Astrocyte of the spinal cord (primary cell): ENCODE results near the gene ANKS1B.
"Not testable (repeated sequence)": the region's sequence is repeated elsewhere in the genome, so short reads cannot be mapped to it uniquely, and the experiment has no call there.

Experiments used
- DNase-seq: peaks from one replicate; pipeline ENCODE4 v3.0.0; 2011; ENCODE audit warnings: low read depth, low spot score
- H3K4me3 ChIP-seq: 2 replicates; pipeline ENCODE4 v1.5.1; 2011; ENCODE audit warnings: low read depth, mild to moderate bottlenecking, low read length, moderate library complexity
- CTCF ChIP-seq: IDR thresholded peaks from 2 replicates; pipeline ENCODE4 v1.5.1; 2012; ENCODE audit warnings: low read depth, mild to moderate bottlenecking, low read length, inconsistent platforms
- in situ Hi-C: cut with HindIII; loops from 2 replicates; pipeline ENCODE4 v1.10.0; 2017; ENCODE audit warnings: low sequenced_read_pairs

The ANKS1B gene

DNA sequence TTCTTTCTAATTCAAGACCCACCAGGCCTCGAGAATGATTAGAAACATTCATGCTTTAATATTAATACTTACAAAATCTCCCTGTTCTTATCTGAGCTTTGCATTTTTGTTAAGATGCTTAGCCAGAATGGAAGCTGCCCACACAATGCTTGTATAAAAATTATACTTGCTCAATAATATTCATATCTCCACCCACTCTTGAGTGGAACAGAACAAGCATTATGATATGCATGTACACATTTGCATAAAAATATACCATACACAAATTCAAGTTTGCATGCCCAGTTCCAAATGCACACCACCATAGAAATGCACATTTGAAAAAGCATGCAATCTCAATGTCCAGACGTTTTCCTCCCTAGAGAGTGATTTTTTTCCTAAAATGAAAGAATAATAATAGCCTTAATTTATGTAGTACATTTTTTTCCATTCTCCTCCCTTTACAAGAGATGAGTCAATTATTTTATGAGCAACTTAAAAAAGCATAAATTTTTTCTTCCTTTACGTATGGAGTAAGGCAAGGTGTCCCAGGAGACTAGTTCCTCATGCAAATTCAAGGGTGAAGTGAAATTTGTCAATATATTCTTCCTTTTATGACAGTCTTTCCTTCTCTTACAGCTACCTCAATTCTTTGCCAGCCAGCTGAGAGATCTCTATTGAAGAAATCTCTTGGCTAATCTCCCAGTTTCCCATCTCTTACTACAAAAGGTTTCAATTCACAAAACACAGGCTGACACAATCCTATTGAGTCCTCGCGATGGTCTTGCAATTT, 650.3 kb downstream of the ANKS1B start:
- H3K4me3 ChIP-seq: no peak overlapping the region
- in situ Hi-C loops: no loop called here
- no peak for DNase-seq
- TF ChIP-seq CTCF: no peak

DNA sequence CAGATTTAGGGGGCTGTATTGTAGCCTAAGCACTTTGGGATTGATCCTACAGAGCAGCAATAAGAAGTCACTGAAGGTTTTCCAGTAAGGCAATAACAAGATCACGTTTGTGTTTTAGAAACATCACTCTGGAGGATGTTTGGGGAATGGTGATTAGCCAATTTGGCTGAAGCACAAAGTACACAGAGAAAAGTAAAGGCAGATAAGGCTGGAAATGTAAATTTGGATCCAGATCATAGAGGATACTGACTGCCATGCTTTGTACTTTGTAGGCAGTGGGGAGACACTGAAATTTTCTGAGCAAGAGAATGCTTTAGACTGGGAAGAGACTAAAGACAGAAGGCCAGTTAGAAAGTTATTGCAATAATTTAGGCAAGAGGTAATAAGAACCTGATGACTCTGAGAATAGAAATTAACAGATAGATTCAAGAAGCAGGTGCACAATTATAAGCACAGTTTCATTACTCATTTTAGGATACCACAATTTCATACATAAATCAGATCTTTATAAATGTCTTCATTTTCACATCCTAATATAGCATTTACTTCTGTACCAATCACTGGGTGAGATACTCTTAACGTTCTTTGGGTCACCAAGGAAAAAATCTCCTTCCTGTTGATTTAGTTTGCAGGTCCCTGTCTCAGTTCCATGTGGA, 651.7 kb downstream of the ANKS1B start:
- no peak overlapping the region for H3K4me3 ChIP-seq
- no peak for TF ChIP-seq CTCF
- in situ Hi-C loops: no loop called here
- DNase-seq: no peak

- in situ Hi-C loops: no loop called here
- no peak overlapping the region for H3K4me3 ChIP-seq
- TF ChIP-seq CTCF: no peak
- no peak for DNase-seq
These were observed 654.5 kb downstream of the ANKS1B start for GRCh38 chr12:99330216-99330615.

DNA sequence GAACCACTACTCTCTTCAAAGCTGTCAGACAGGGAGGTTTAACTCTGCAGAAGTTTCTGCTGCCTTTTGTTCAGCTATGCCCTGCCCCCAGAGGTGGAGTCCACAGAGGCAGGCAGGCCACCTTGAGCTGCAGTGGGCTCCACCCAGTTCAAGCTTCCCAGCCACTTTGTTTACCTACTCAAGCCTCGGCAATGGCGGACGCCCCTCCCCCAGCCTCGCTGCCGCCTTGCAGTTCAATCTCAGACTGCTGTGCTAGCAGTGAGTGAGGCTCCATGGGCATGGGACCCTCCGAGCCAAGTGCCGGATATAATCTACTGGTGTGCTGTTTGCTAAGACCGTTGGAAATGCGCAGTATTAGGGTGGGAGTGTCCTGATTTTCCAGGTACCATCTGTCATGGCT, 663.5 kb downstream of the ANKS1B start:
- in situ Hi-C loops, DNase-seq, H3K4me3 ChIP-seq: not testable (repeated sequence)

DNA sequence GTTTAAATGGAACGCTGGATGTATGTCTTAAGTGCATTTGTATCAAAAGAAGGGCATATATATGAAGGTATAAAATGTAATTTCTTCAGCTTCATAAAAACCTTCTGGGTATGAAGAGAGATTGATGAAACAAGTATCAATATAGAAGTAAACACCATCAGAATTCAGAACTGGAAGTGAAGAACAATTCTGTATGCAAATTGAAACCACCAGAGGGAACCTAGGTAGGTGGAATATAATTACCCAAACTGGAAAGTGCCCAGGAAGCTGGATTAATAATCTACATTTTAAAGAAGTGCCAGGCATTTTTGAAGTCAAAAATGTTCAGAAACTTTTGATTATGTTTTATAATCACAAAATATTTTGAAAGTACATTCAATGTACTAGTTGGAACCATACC, 673.4 kb downstream of the ANKS1B start:
- no peak overlapping the region for H3K4me3 ChIP-seq
- no peak for TF ChIP-seq CTCF
- no peak for DNase-seq
- in situ Hi-C loops: no loop called here

GRCh38 chr12:99309812-99310211, 674.9 kb downstream of the ANKS1B start:
- in situ Hi-C loops: no loop called here

More at GRCh38 chr12:99309812-99310211, 674.9 kb downstream of the ANKS1B start:
- H3K4me3 ChIP-seq: no peak overlapping the region
- TF ChIP-seq CTCF: no peak
- no peak for DNase-seq
